NCI-H524 treated with DMSO at 0.1 percent for 48 hours (cell line): ENCODE results near the gene ADGRB3.
"Not testable (repeated sequence)": the region's sequence is repeated elsewhere in the genome, so short reads cannot be mapped to it uniquely, and the experiment has no call there.

Source experiments
- DNase-seq: peaks from one replicate; lab custom pipeline; 2025; lab: John Stamatoyannopoulos, UW

The ADGRB3 gene

DNA sequence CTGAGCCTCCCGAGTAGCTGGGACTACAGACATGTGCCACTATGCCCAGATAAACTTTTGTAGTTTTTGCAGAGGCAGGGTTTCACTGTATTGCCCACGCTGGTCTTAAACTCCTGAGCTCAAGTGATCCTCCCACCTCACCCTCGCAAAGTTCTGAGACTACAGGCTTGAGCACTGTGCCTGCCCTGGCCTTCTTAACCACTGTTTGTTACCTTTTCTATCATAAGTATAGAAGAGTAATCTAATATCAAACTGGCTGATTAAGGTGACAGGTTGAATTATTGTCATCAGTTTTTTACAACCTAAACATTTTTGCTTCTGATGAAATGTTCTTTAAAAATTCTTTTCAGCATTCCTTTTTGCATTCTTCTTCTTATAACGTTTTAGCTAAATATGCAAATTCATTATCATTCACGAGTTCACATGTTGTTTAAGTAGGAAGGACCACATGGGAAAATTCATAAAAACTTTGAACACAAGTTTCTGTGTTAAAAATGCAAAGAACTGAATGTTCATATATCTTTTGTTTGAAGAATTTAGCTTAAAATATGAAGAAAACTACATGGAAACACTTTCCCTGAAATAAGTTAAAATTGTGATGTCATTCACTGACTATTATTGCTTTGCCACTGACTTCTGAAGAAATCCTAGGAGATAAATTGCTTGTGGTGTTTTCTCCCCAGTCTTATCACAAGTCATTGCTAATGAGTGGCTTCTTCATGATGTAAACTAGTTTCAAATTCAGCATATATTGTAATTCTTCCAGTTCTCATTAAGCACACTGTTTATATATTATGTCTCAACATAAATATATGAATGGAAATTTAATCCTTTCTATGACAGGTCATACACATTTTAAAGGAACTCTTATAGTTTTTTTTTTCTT is 106.7 kb downstream of the ADGRB3 start:
- no peak for DNase-seq

DNA sequence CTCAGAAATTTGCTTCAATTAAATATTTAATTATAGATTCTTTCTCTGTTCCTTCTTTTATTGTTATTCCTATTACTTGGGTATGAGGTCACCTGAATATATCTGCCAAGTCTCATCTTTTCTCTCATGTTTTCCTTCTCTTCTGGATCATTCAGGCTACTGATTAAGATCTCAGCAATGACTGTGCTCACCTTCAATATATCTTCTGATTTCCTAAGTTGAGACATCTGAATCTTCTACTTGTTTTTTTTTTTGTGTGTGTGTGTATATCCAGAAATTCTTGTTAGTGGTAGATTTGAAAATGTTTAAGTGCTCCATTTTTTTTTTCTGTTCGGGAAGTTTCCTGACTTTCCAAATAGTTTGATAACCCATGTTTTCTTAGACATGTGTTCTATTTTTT is 108.0 kb downstream of the ADGRB3 start:
- no peak for DNase-seq

DNA sequence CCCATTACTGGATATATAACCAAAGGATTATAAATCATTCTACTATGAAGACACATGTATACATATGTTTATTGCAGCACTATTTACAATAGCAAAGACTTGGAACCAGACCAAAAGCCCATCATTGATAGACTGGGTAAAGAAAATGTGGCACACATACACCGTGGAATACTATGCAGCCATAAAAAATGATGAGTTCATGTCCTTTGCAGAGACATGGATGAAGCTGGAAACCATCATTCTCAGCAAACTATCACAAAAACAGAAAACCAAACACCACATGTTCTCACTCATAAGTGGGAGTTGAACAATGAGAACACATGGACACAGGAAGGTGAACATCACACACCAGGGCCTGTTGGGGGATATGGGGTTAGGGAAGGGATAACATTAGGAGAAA is 109.3 kb downstream of the ADGRB3 start:
- not testable (repeated sequence) for DNase-seq

DNA sequence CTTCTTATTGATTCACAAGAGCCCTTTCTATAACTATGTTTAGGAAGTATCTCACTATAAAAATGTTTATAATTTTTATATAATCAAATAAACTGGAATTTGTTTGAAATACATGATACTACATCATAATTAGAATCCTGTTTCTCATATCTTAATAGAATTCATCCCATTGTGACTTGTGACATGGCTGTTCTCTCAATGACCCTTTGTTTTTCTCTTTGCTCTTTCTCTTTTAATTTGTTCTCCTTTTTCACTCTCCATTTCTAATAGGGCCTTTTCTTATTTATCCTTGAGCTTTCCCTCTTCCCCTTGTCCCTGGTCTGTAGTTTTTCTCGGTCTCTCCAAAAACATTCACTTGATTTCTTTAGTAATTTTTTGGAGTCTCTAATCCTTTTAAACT is 111.3 kb downstream of the ADGRB3 start:
- no peak for DNase-seq

DNA sequence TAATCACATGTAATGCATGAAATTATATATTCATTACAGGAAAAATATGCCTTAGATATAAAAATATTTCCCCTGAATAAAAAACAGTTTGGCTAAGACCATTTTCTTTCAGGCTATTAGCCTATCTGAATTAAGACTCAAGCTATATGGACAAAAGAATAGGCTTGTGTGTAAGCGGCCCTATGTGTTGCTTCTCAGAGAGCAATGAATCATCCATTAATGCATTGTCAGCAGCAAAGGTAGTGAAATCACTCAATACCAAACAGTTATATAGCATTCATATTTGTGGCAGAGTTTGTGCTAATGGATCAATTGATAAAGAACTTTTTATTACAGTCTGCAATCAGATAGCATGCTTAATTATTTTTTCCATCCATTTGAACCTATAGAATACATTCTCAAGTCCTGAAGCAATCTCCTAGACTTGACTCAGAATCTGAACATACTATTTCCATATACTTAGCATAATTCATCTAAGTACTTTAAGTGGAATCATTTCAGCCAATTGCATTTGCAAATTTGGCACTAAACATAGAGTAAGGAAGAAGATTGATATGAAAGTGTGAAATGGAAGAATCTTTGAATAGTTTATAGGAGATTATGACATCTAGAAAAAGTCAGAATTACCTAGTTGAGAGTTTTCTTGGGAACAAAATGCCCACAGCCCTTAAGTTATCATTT is 112.2 kb downstream of the ADGRB3 start:
- DNase-seq: no peak

DNA sequence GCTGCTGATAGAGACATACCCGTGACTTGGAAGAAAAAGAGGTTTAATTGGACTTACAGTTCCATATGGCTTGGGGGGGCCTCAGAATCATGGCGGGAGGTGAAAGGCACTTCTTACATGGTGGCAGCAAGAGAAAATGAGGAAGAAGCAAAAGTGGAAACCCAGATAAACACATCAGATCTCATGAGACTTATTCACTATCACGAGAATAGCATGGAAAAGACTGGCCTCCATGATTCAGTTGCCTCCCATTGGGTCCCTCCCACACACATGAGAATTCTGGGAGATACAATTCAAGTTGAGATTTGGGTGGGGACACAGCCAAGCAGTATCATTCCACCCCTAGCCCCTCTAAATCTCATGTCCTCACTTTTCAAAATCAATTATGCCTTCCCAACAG is 112.8 kb downstream of the ADGRB3 start:
- DNase-seq: not testable (repeated sequence)

DNA sequence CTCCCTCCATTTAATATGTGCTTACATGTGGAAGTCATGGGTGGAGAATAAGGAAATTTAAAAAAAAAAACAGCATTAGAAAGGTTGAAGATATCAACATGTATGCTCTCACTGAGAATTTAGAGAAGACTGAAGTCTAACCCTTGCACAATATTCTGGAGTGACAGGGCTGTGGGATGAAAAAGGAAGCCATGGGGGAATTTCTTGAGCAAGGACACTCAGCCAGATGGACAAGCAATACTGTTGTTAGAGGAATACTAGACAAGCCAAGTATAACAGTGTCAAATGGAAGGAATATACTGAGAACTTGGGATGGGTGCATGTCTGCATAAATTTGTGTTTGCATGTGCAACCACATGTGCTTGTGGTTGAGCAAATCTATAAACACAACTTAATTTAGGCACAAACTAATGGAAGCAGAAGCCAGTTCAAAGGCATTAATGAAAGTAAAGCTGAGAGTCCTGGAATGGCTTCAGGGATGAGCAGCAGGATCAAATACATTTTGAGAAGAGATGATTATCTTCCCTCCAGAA is 119.7 kb downstream of the ADGRB3 start:
- DNase-seq: no peak

DNA sequence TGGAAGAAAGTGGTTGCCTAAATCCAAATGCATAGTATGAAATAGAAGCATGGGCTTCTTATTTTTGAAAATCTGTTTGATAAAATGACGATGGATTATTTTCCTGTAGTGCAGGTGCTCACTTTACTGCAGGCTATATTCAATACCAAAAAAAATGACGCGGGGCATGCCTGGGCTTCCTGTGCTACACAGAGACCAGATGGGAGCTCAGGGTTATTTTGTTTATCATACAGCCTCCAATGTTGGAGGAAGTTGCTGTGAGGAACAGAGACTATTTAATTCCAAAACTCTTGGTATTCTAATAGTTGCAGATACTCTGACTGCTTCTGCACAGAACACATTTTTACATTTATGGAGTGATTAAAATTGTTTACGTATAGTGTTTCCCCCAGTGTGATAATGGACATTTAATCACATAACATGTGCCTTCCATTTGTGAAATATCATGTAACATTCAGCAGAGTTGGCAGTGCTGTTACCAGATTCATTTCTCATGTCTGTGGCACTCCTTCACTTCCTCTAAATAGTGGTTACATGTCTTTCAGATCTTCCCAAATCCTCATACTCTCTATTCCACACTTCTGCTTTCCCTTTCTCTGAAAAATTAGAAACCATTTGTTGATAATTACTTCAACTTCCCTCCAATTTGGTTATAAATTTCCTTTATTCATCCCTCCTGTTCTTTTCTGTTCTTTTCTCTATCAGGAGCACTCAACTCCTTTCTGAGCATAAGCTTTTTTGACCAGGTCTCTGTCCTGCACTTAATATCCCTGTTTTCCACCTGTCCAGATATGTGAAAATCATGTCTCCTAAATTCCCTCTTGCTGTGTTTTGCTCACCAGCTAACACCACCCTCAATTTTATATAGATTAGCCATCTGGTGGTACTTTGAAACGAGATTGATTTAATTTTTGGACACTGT is 121.6 kb downstream of the ADGRB3 start:
- DNase-seq: peak; percentile 18

DNA sequence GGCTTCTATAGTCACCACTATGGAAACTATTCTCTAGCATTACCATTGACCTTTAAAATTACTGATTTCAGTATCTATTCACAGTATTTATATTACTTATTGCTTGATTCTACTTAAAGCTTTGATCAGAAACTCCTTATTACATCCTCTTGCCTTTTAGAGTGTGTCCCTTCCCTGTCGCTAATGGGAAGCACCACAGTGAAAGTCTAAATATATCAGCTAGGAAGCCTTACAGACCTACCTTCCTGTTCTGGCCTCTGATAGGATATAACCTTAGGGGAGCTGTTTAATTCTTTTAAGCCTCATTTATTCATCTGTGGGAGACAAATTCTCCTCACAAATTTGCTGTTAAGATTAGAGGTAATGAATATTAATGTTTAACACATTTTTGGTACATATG is 122.7 kb downstream of the ADGRB3 start:
- no peak for DNase-seq

DNA sequence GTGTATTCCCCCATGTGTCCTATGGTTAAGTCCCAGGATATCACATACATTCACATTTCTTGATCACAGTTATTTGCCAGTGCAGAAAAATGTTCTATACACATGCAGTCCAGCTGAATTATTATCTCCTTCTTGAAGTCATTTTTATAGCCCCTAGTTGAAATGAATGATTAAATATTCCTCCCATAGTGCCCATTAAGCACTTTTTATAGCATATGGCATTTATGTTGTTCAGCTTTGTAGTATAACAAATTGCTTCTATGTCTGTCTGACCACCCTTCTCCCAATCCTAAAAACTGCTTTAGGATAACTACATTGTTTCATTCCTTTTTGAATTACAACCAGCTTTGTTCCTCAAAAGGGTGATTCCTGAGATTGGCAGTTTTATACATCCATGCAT is 123.5 kb downstream of the ADGRB3 start:
- no peak for DNase-seq

DNA sequence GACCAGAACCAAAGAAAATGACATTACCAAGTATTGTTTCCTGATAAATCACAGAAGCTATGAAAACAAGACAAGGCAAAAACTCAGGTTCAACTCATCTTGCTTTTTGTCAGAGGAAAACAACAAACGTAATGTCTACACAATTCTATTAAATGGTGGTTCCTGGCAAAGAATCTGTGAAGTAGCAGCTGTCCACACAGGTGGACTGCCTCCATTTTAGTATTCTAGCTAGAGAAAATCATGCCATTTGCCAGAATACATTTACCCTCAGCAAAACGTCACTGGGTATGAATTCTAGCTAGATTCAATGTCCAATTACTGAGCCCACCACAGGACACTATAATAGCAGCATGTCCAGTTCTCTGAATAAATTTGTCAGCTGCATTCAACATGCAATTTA is 125.4 kb downstream of the ADGRB3 start:
- DNase-seq: no peak

DNA sequence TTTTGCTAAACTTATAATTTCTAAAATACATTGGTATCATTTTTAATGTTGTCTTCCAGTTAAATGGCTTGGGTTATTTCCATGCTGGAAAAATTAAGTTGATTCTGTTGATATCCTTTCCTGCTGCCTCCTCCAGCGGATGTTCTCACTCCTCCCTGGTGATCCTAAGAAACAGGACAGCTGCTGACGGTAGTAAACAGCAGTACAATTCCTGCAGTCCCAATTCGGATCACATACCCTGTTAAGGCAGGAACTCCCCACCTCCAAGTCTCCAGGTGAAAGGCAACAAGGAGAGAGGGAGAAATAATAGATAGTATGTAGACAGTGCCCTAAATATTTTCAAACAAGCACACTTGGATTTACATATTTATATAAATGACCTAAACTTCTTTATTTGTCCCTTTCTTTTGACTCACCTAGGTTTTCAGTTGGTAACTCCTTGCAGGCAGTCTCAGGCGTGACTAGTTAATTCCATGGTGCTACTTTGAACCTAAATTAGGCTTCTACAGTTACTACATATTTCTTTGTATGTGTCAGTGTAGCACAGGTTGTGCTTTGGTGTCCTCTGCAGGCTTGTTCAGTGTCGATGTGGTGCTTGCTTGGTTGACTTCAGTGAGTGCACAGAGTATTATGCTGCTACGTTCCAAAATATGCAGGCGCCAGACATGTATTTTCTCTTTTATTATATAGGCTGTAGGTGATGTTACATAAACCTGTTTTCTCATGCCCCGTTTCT is 126.0 kb downstream of the ADGRB3 start:
- DNase-seq: no peak

DNA sequence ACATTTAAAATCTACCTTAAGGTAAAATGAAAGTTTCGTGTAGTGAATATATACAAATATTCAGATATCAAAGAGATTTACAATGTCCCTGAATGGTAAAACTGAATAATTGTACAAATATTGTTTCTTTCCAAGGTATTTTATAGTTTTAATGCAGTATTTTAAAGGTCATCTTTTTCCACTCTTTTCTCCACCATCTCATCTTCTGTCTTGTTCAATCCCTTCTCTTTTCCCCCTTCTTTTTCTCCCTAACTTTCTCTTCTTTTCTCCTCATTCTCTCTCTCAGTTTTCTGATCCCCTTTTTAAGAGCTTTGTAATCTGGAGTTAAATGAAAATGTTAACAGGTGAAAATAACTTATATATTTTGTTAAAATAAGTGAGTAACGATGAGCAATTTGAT is 126.9 kb downstream of the ADGRB3 start:
- no peak for DNase-seq

DNA sequence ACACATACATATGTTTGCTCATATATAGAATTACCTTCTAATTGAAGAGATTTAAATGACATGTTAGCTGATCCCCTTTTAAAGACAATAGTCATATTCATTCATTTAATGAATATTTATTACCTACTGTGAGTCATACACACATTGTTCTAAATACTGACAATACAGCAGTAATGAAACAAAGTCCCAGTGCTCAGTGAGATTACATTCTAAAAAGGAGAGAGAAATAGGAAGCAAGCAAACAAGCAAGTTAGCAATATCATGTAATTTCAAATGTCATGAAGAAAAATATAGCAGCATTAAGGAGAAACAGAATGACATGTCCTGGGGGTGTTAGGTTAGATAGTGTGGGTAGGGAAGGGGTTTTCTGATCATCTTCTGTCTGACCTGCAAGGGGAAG is 136.3 kb downstream of the ADGRB3 start:
- DNase-seq: no peak

DNA sequence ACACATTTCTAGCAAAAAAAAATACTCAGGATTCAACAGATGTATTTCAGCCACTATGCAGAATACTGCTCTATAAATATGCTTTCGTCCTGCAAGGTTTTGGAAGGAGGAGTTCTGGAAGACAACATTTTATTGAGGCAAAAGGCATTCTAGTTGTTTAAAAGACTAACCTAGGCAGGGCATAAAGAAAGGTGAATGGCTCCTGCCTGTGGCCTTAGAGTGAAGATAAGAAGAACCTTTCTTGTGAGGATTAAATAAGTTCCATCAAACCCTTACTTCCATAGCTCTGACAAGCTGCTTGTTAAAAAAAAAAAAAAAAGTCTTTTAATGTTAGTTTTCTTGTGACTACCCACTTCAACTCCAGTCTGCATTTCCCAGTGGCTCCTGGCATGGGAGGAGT is 139.8 kb downstream of the ADGRB3 start:
- no peak for DNase-seq

DNA sequence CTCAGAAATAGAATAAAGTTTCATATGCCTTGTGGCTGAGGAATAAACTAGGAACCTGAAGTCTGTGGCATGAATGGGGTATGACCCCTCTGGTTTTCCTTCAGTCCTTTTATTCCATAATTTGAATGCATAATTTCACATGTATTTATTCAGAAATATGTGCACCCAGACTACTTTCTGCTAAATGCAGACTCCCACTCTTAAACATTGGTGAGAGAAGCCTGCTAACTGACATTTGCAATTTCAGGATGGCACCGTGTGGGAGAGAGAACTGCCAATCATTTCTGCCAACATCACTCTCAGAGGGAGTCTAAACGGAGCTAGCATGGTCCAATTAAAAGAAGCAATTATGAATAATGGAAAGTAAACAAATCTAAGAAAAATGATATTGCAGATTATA is 141.3 kb downstream of the ADGRB3 start:
- no peak for DNase-seq

DNA sequence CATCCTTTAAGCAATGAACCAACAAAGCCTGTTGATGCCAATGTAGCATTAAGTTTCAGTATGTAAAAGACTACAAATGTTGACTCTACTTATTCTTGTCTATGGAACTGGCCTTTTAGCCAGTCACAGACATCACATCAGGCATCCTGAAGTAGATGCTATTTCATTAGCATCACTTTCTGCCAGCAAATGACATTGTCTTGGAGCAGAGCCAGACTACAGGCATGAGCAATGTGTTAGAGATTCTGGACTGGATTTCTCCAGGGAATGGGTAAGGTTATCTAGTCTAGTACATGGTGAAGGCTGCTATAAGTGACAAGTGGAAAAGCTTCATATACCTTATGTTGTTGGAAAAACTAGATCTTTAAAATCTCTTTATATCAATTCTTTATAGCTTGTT is 142.9 kb downstream of the ADGRB3 start:
- DNase-seq: peak; percentile 25

DNA sequence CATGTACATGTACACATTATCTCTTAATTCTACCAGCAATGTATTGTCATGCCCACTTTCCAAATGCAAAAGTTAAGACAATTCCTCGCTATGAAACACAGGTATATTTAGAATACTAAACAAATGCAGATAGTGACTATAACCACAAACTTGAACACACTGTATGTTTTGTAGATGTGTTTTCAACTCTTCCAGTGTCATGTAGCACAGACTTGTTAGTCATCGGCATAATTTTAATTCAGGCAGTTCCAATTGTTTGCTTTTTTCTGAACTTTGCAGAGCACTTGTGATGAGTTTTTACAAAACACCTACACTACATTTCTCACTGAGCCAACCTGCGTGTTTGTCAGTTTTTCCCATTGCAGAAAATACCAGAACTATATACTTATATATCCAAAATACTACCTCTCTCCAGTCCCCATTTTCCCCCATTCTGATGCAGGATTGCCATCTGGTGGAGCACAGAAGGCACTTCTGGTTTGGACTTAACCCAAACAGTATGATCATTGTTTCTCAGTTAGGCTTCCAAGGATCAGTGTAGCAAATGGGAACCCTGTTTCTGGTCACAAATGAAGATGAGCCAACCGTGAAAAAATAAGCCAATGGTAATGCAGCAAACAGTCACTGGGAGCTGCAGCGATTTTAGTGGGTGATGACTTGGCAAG is 143.4 kb downstream of the ADGRB3 start:
- peak; percentile 24 for DNase-seq

DNA sequence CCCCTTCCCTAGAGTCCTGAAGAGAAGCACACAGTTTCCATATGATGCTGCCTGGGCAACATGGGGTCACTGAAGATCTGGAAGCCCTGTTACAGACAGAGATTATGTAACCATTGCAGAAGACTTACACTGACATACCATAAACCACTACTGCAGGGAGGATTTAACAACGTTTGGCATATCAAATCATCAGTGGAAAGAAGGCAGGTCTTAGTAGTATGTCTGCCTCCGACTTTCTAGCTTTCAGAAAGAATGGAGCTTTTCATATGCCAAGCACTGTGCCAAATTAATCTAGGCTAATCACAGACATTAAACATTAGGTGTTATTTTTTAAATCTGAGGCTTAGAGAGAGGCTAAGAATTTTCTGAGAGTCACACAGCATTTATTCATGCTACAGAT is 144.3 kb downstream of the ADGRB3 start:
- DNase-seq: no peak

DNA sequence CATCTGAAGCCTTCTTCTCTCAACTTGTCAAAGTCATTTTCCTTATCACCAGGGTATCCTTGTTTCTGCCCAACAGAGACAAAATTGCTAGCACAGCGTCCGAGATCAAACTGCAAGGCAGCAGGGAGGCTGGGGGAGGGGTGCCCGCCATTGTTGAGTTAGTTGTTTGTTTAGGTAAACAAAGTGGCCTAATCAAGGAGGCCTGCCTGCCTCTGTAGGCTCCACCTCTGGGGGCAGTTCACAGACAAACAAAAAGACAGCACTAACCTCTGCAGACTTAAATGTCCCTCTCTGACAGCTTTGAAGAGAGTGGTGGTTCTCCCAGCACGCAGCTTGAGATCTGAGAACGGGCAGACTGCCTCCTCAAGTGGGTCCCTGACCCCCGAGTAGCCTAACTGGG is 155.0 kb downstream of the ADGRB3 start:
- DNase-seq: not testable (repeated sequence)

DNA sequence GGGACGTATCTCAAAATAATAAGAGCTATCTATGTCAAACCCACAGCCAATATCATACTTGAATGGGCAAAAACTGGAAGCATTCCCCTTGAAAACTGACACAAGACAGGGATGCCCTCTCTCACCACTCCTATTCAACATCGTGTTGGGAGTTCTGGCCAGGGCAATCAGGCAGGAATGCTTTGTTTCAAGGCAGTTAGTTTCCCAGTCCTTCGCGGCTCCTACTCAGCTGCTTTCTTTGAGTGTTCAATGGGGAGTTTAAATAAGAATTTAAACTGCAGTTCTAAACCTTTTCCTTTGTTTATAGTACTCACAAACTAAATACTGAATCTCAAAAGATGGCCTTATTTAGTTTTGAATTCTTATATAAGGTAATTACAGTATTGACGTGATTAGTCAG is 179.9 kb downstream of the ADGRB3 start:
- not testable (repeated sequence) for DNase-seq
